ENCODE measurements around the gene ZC2HC1B.

The ZC2HC1B gene

DNA sequence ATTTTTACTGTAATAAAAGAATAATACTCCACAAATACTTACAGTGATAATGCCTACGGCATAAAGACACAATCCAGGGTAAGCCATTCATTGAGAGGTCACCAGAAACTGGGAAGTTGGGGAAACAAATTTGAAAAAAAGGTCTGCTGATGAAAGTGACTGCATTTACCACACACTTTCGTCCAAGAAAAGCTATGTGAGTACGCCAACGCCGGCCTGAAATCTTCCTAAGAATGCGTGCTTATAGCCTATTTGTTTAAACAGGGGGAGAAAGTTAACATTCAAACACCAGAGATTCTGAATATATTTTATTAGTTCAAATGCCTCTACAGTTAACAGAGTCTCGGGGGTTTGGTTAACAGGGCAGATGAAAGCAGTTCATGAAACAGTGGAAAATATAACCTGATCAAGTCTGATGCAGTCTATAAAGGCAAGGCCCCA lies 21.8 kb upstream of the ZC2HC1B start:
- peak overlapping the region; percentile 87 for H3K9ac ChIP-seq
- TF ChIP-seq CTCF (IDR thresholded peaks at IDR 0.05), result no peak
- no peaks in the 10 kb centered on the region for H3K27me3 ChIP-seq (ENCODE audit: control insufficient read depth, insufficient read depth, low read length)
- H3K4me1 ChIP-seq, result peaks cover 5% of the 10 kb centered on the region
- H2AFZ ChIP-seq, result peak overlapping the region; percentile 100
- H3K27ac ChIP-seq, result peak overlapping the region; percentile 88
- H3K9me3 ChIP-seq (ENCODE audit: control insufficient read depth, low read length), result no peaks in the 10 kb centered on the region
- H3K79me2 ChIP-seq, result peaks cover 14% of the 10 kb centered on the region
- H3K36me3 ChIP-seq (ENCODE audit: control insufficient read depth, insufficient read depth, low read length), result no peaks in the 10 kb centered on the region
- peak overlapping the region; percentile 96 for H3K4me3 ChIP-seq (ENCODE audit: low read depth, low read length)
- peak overlapping the region; percentile 98 for H3K4me2 ChIP-seq (ENCODE audit: low read length)

DNA sequence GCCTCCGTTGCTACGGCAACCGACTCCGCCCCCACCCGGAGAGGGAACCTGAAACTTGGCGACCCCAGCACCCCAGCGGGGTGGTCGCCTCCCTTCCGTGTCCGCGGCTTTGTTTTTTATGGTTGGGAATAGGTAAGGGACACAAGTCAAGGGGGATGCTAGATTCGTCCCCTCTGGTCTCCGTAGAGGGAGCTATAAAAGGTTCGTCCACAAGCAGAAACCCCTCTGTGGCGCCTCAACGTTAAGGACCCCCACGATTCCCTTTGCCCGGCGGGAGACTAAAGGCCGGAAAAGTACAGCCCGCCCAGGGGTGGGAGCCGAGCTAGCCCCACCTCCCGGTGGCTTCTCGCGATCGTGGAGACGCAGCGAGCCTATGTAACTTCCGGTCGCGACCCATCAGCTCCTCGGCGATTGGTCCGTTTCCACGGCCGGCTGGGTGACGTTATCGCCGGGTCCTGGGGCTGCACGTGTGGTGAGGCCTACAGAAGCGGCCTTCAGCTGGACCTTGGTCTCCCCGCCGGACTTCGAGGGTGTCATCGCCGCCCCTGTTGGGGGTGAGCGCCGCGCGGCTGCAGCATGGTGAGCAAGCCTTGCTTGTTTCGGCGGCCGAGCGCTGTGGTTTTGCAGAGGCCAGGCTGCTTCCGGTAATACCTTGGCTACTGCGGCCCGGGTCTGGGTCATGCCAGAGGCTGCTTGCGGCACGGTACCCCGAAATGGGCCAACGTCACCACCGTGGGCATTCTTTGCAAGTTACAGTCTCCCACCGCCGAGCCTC lies 21.2 kb upstream of the ZC2HC1B start, which contains the start of gene LTV1:
TSS of gene LTV1 (plus strand) at position 437 of the 775 bp plus-strand sequence. CDS start at position 577, 140 bp downstream.
- peaks cover 5% of the 10 kb centered on the region for H3K4me1 ChIP-seq

DNA sequence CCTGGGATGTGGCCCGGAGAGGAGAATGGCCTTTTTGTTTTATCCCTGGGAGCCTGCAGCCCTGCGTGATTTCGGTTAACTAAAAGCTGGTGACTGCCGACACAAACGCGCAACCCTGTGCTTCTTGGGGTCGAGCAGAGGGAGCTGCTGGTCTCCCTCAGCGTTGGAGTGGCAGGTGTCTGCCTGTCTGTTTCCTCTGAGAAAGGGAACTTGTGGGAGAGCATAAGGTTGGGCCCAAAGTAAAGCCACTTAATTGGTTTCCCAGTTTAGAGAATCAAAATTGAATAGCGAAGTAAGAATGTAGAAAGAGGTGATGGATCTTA lies 20.6 kb upstream of the ZC2HC1B start:
- H3K4me3 ChIP-seq (ENCODE audit: low read depth, low read length), result peak overlapping the region; percentile 96
- no peaks in the 10 kb centered on the region for H3K27me3 ChIP-seq (ENCODE audit: control insufficient read depth, insufficient read depth, low read length)
- H3K9me3 ChIP-seq (ENCODE audit: control insufficient read depth, low read length), result no peaks in the 10 kb centered on the region
- H3K4me1 ChIP-seq, result peaks cover 5% of the 10 kb centered on the region
- no peaks in the 10 kb centered on the region for H3K36me3 ChIP-seq (ENCODE audit: control insufficient read depth, insufficient read depth, low read length)
- H3K9ac ChIP-seq, result peak overlapping the region; percentile 58
- peak overlapping the region; percentile 100 for H2AFZ ChIP-seq
- H3K4me2 ChIP-seq (ENCODE audit: low read length), result peak overlapping the region; percentile 98
- no peak for TF ChIP-seq CTCF (IDR thresholded peaks at IDR 0.05)
- H3K27ac ChIP-seq, result peak overlapping the region; percentile 88
- H3K79me2 ChIP-seq, result peaks cover 16% of the 10 kb centered on the region

More for the DNA sequence above, 21.2 kb upstream of the ZC2HC1B start, which contains the start of gene LTV1:
- Histone ChIP-seq H3K4me3 (ENCODE audit: low read depth, low read length) (peak within 1 kb of the TSS; percentile 96), H3K27me3 (ENCODE audit: control insufficient read depth, insufficient read depth, low read length) (no peaks in the 10 kb centered on the region), H3K79me2 (peaks cover 14% of the 10 kb centered on the region), H3K4me2 (ENCODE audit: low read length) (peak within 1 kb of the TSS; percentile 98), H3K36me3 (ENCODE audit: control insufficient read depth, insufficient read depth, low read length) (no peaks in the 10 kb centered on the region), H3K9me3 (ENCODE audit: control insufficient read depth, low read length) (no peaks in the 10 kb centered on the region), H3K9ac (peak within 1 kb of the TSS; percentile 87), H2AFZ (peak within 1 kb of the TSS; percentile 100), H3K27ac (peak within 1 kb of the TSS; percentile 88)
- no peak for TF ChIP-seq CTCF (IDR thresholded peaks at IDR 0.05)

DNA sequence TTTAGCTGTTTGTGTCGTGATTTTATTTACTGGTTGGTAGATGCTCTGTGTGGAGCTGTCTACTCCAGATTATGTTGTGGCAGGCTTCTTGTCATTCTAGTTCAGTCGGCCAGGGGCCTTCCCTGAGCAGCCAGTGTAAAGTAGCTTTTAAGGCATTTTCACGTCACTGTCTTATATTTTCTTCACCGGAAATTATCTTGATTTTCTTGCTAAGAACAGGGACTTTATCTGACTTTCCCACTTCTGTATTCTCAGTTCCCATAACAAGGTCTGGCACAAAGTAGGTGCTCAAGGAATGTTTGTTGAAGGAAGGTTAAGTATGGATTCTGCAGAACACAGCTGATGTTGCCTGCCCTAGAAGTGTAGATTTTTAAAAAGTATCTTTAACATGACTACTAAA lies 20.3 kb upstream of the ZC2HC1B start:
- Histone ChIP-seq H3K4me2 (ENCODE audit: low read length) (peak overlapping the region; percentile 98), H3K79me2 (peaks cover 16% of the 10 kb centered on the region), H3K27ac (peak overlapping the region; percentile 88), H3K27me3 (ENCODE audit: control insufficient read depth, insufficient read depth, low read length) (no peaks in the 10 kb centered on the region), H3K36me3 (ENCODE audit: control insufficient read depth, insufficient read depth, low read length) (no peaks in the 10 kb centered on the region), H3K4me1 (peaks cover 5% of the 10 kb centered on the region), H3K9me3 (ENCODE audit: control insufficient read depth, low read length) (no peaks in the 10 kb centered on the region), H2AFZ (no peak overlapping the region), H3K9ac (peak overlapping the region; percentile 58), H3K4me3 (ENCODE audit: low read depth, low read length) (peak overlapping the region; percentile 96)
- TF ChIP-seq CTCF (IDR thresholded peaks at IDR 0.05), result no peak
